HG03439 (cell line): ENCODE measurements around the gene TRIM56.
"Not testable (repeated sequence)": the region's sequence is repeated elsewhere in the genome, so short reads cannot be mapped to it uniquely, and the experiment has no call there.

ENCODE experiments used
- ATAC-seq: cut with Tn5 transposase; IDR thresholded peaks from one replicate; pipeline ENCODE4 v1.9.1; 2021; ENCODE audit warnings: mild to moderate bottlenecking, moderate library complexity; ENCODE audit not compliant: unreplicated experiment

TRIM56 gene

GRCh38 chr7:101128040-101128834 lies 43.0 kb downstream of the TRIM56 start:
- ATAC-seq: no peak

GRCh38 chr7:101129603-101130117 lies 44.4 kb downstream of the TRIM56 start:
- ATAC-seq: no peak

- not testable (repeated sequence) for ATAC-seq
Observed at GRCh38 chr7:101132626-101133600, 47.6 kb downstream of the TRIM56 start.

- ATAC-seq: no peak
Observed at GRCh38 chr7:101133621-101134398, 48.5 kb downstream of the TRIM56 start.

GRCh38 chr7:101134399-101134980 lies 49.2 kb downstream of the TRIM56 start:
- ATAC-seq: no peak

GRCh38 chr7:101137651-101138212 lies 52.5 kb downstream of the TRIM56 start:
- ATAC-seq: peak; percentile 16

- ATAC-seq: peak; percentile 69
Observed at GRCh38 chr7:101138213-101138870, 53.1 kb downstream of the TRIM56 start.

GRCh38 chr7:101140339-101140699 lies 55.0 kb downstream of the TRIM56 start:
- ATAC-seq: no peak

- ATAC-seq: no peak
Observed at GRCh38 chr7:101140746-101141382, 55.6 kb downstream of the TRIM56 start.
